ENCODE results near the gene PPFIA3. TPM values are rescaled to one million over a fixed set of nuclear protein-coding genes. Genes with fewer than 3 reads are reported as not detected.
A peak's percentile ranks its signal among the peaks of the same experiment; 100 is the strongest.

The PPFIA3 gene
- polyA plus RNA-seq, 4 donors, result 5.5 to 9.4 (median 6.0) TPM

- no peak for DNase-seq (ENCODE audit: low read depth in 4 of 4, low spot score in 3 of 4)
Observed at GRCh38 chr19:49101160-49101559, 18.2 kb upstream of the PPFIA3 start.

GRCh38 chr19:49102303-49102702, 17.0 kb upstream of the PPFIA3 start:
- DNase-seq (ENCODE audit: low read depth in 4 of 4, low spot score in 3 of 4), result no peak

GRCh38 chr19:49103331-49104085, 15.8 kb upstream of the PPFIA3 start:
- no peak for DNase-seq (ENCODE audit: low read depth in 4 of 4, low spot score in 3 of 4)

- DNase-seq (ENCODE audit: low read depth in 4 of 4, low spot score in 3 of 4), result no peak
Observed at GRCh38 chr19:49104229-49104864, 15.0 kb upstream of the PPFIA3 start.

GRCh38 chr19:49106648-49107135, 12.7 kb upstream of the PPFIA3 start:
- DNase-seq (ENCODE audit: low read depth in 4 of 4, low spot score in 3 of 4), result no peak

GRCh38 chr19:49107625-49108459, 11.5 kb upstream of the PPFIA3 start:
- no peak for DNase-seq (ENCODE audit: low read depth in 4 of 4, low spot score in 3 of 4)

- no peak for DNase-seq (ENCODE audit: low read depth in 4 of 4, low spot score in 3 of 4)
Observed at GRCh38 chr19:49109051-49109450, 10.3 kb upstream of the PPFIA3 start.

- no peak for DNase-seq (ENCODE audit: low read depth in 4 of 4, low spot score in 3 of 4)
Observed at GRCh38 chr19:49109569-49110233, 9.6 kb upstream of the PPFIA3 start.

- no peak for DNase-seq (ENCODE audit: low read depth in 4 of 4, low spot score in 3 of 4)
Observed at GRCh38 chr19:49110567-49110966, 8.8 kb upstream of the PPFIA3 start.

- DNase-seq (ENCODE audit: low read depth in 4 of 4, low spot score in 3 of 4), result no peak
Observed at GRCh38 chr19:49111218-49111998, 7.9 kb upstream of the PPFIA3 start.

- DNase-seq (ENCODE audit: low read depth in 4 of 4, low spot score in 3 of 4), result peak in 1 of 4 donors; percentile 63
Observed at GRCh38 chr19:49113762-49114629, 5.3 kb upstream of the PPFIA3 start, which contains the start of gene LIN7B. LIN7B (plus strand) TSS chr19:49114370; CDS start chr19:49114405, 35 bp downstream.

GRCh38 chr19:49114630-49115363, 4.5 kb upstream of the PPFIA3 start:
- DNase-seq (ENCODE audit: low read depth in 4 of 4, low spot score in 3 of 4), result no peak

GRCh38 chr19:49116544-49116943, 2.8 kb upstream of the PPFIA3 start:
- DNase-seq (ENCODE audit: low read depth in 4 of 4, low spot score in 3 of 4), result no peak

GRCh38 chr19:49117677-49118564, 1.4 kb upstream of the PPFIA3 start:
- no peak for DNase-seq (ENCODE audit: low read depth in 4 of 4, low spot score in 3 of 4)

GRCh38 chr19:49118565-49119410, 556 bp upstream of the PPFIA3 start, which contains the start of gene C19orf73:
C19orf73 (minus strand) TSS chr19:49119143; CDS start chr19:49119022, 121 bp downstream.
- peak; percentile 85 to 93 (median 88) for DNase-seq (ENCODE audit: low read depth in 4 of 4, low spot score in 3 of 4)

GRCh38 chr19:49120325-49120683, 960 bp downstream of the PPFIA3 start:
- no peak for DNase-seq (ENCODE audit: low read depth in 4 of 4, low spot score in 3 of 4)

Data from right renal pelvis (tissue), 4 donors.